GM12892 (cell line): ENCODE data around the gene TAF1.

Experiments
- POLR2AphosphoS5 ChIP-seq: IDR thresholded peaks from 2 replicates; pipeline ENCODE4 v1.6.1; 2011; ENCODE audit warnings: low read depth, low read length, control low read depth
- TAF1 ChIP-seq: IDR thresholded peaks from 2 replicates; pipeline ENCODE4 v1.6.1; 2011; ENCODE audit warnings: low read depth, mild to moderate bottlenecking, control low read depth, low read length, borderline replicate concordance

DNA sequence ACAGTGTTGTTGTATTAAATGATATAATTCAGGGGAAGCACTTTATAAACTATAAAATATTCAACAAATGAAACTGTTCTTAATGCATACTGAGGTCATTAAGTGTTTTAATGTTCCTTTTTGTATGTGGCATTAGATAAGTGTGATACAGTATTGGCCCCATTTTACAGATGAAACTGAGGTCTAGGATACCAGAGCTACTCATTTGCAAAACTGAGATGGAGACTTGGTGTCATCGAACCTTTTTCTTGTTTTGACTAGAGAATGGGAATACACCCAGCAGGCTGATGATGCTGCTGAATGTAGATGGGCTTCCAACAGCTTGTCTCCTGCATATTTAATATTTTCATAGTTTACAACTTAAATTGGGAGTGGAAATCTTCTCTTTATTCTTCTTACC is 34.6 kb downstream of the TAF1 start:
- TF ChIP-seq TAF1, result no peak
- no peak for TF ChIP-seq POLR2AphosphoS5
